GM23338 (cell line): ENCODE measurements around the gene C16orf74. TPM values are rescaled to one million over a fixed set of nuclear protein-coding genes. Genes with fewer than 3 reads are reported as not detected.

ENCODE experiments used
- ATAC-seq: fragments of 200-7000 bp; cut with Tn5 transposase; 3 replicates; pipeline ENCODE4 v1.9.1; 2020
- DNase-seq: peaks from one replicate; pipeline ENCODE4 v3.0.0-alpha.2; 2015; ENCODE audit warnings: low spot score
- H2AFZ ChIP-seq: fragments of 200-600 bp; sonication (generic); 2 replicates; pipeline ENCODE4 v1.8.0; 2016; ENCODE audit warnings: antibody characterized with exemption, mild to moderate bottlenecking, moderate library complexity
- H3F3A ChIP-seq: fragments of 200-600 bp; sonication (generic); replicated peaks from 2 replicates; pipeline ENCODE4 v1.8.0; 2017; ENCODE audit warnings: antibody characterized with exemption, mixed run types, low read depth
- H3K27ac ChIP-seq: fragments of 200-600 bp; sonication (generic); 2 replicates; pipeline ENCODE4 v1.6.1; 2016; ENCODE audit warnings: low read depth
- H3K27me3 ChIP-seq: fragments of 200-600 bp; sonication (generic); 2 replicates; pipeline ENCODE4 v1.8.0; 2016; ENCODE audit warnings: mild to moderate bottlenecking, mixed run types, moderate library complexity; ENCODE audit not compliant: insufficient read depth
- H3K36me3 ChIP-seq: fragments of 200-600 bp; sonication (generic); 2 replicates; pipeline ENCODE4 v1.8.0; 2016; ENCODE audit warnings: mild to moderate bottlenecking; ENCODE audit not compliant: insufficient read depth
- H3K4me1 ChIP-seq: fragments of 200-600 bp; sonication (generic); 2 replicates; pipeline ENCODE4 v1.8.0; 2016; ENCODE audit warnings: mild to moderate bottlenecking, moderate library complexity; ENCODE audit not compliant: insufficient read depth
- H3K4me2 ChIP-seq: fragments of 200-600 bp; sonication (generic); 2 replicates; pipeline ENCODE4 v1.7.1; 2017; ENCODE audit warnings: mixed run types
- H3K4me3 ChIP-seq: fragments of 200-600 bp; sonication (generic); 2 replicates; pipeline ENCODE4 v1.6.1; 2016; ENCODE audit warnings: mixed run types
- H3K79me2 ChIP-seq: fragments of 200-600 bp; sonication (generic); replicated peaks from 2 replicates; pipeline ENCODE4 v1.8.0; 2017; ENCODE audit warnings: mild to moderate bottlenecking; ENCODE audit not compliant: insufficient read depth
- H3K9me2 ChIP-seq: fragments of 200-600 bp; sonication (generic); 2 replicates; pipeline ENCODE4 v1.8.0; 2017; ENCODE audit not compliant: insufficient read depth
- H4K20me1 ChIP-seq: fragments of 200-600 bp; sonication (generic); replicated peaks from 2 replicates; pipeline ENCODE4 v1.8.0; 2017; ENCODE audit warnings: mild to moderate bottlenecking; ENCODE audit not compliant: insufficient read depth
- H3K27ac Mint-ChIP-seq: 2 replicates; pipeline ENCODE4 v1.8.0; 2020; ENCODE audit warnings: inconsistent platforms, mild to moderate bottlenecking, moderate library complexity, mixed read lengths
- H3K27me3 Mint-ChIP-seq: 3 replicates; pipeline ENCODE4 v1.8.0; 2022; ENCODE audit warnings: low read depth, mild to moderate bottlenecking, moderate library complexity, mixed read lengths, inconsistent platforms; ENCODE audit not compliant: insufficient read depth, poor library complexity
- H3K36me3 Mint-ChIP-seq: 3 replicates; pipeline ENCODE4 v1.8.0; 2021; ENCODE audit warnings: low read depth, mild to moderate bottlenecking, inconsistent platforms, moderate library complexity, mixed read lengths
- H3K4me1 Mint-ChIP-seq: 3 replicates; pipeline ENCODE4 v1.8.0; 2020; ENCODE audit warnings: mild to moderate bottlenecking, inconsistent platforms, mixed read lengths
- H3K4me3 Mint-ChIP-seq: 3 replicates; pipeline ENCODE4 v1.8.0; 2021; ENCODE audit warnings: moderate library complexity, mild to moderate bottlenecking, inconsistent platforms, mixed read lengths
- H3K9me3 Mint-ChIP-seq: 3 replicates; pipeline ENCODE4 v1.8.0; 2020; ENCODE audit warnings: moderate library complexity, mild to moderate bottlenecking, inconsistent platforms, mixed read lengths
- ETS1 ChIP-seq: IDR thresholded peaks from 2 replicates; pipeline ENCODE4 v1.6.1; 2016; ENCODE audit warnings: antibody characterized with exemption
- REST ChIP-seq: IDR thresholded peaks from one replicate; pipeline ENCODE4 v1.6.1; 2018; ENCODE audit warnings: antibody characterized with exemption; ENCODE audit not compliant: unreplicated experiment
- ZNF114 ChIP-seq: fragments of 250-450 bp; sonication (Bioruptor Pico); IDR thresholded peaks from 2 replicates; pipeline ENCODE4 v1.5.0; 2020; ENCODE audit warnings: mild to moderate bottlenecking, moderate library complexity
- ZNF462 ChIP-seq: fragments of 250-450 bp; sonication (Bioruptor Pico); IDR thresholded peaks from 2 replicates; pipeline ENCODE4 v1.5.0; 2020; ENCODE audit warnings: mild to moderate bottlenecking, moderate library complexity
- polyA plus RNA-seq: library from polyadenylated mRNA; unstranded; fragments of >200 nt; fragmentation: Nextera tagmentation; extraction: Ambion mirVana; gene quantifications from 2 replicates; pipeline ENCODE4 v1.2.1, GENCODE V29; 2016
- total RNA-seq: library from RNA; depleted of rRNA; stranded (reverse); fragments of >200 nt; shearing (Covaris generic); gene quantifications from 2 replicates; pipeline ENCODE4 v1.2.3, GENCODE V29; 2014

The C16orf74 gene
- total and polyA plus RNA-seq, 2 experiments from 2014 or later: 12.1 to 19.1 TPM

GRCh38 chr16:85777583-85778310 lies 26.9 kb upstream of the C16orf74 start:
- H3K27me3 ChIP-seq: no peaks in the 10 kb centered on the region
- no peak for ATAC-seq
- Mint-ChIP-seq H3K27ac (no peak overlapping the region), H3K9me3 (no peaks in the 10 kb centered on the region), H3K4me3 (no peak overlapping the region), H3K4me1 (no peaks in the 10 kb centered on the region), H3K36me3 (peaks cover 40% of the 10 kb centered on the region), H3K27me3 (peaks cover 5% of the 10 kb centered on the region)
- H3K4me1 ChIP-seq: no peaks in the 10 kb centered on the region
- H3K36me3 ChIP-seq: peaks cover 26% of the 10 kb centered on the region
- no peaks in the 10 kb centered on the region for H3K79me2 ChIP-seq
- no peak for DNase-seq
- TF ChIP-seq ETS1 (no peak), ZNF114 (CRISPR knock-in tag) (no peak), ZNF462 (no peak), REST (no peak)
- H4K20me1 ChIP-seq: peaks cover under 1% of the 10 kb centered on the region
- H3K4me3 ChIP-seq: no peak overlapping the region
- no peaks in the 10 kb centered on the region for H3K9me2 ChIP-seq
- no peak overlapping the region for H3K27ac ChIP-seq
- H3K4me2 ChIP-seq: no peak overlapping the region
- 0 out of 2 replicates have a peak, but pooled peaks cover 2% of the 10 kb centered on the region for H3F3A ChIP-seq
- H2AFZ ChIP-seq: no peak overlapping the region
